ENCODE measurements around the gene MTCH1.

MTCH1 gene

GRCh38 chr6:36989264-36989663 lies 3.3 kb upstream of the MTCH1 start:
- DNase-seq, result no peak

GRCh38 chr6:36986704-36987047 lies 680 bp upstream of the MTCH1 start:
- no peak for DNase-seq

GRCh38 chr6:36985417-36985807 lies 584 bp downstream of the MTCH1 start:
- DNase-seq, result peak; percentile 37

- peak; percentile 76 for DNase-seq
These were observed 1.2 kb downstream of the MTCH1 start for GRCh38 chr6:36984581-36985416.

GRCh38 chr6:36983538-36983937 lies 2.5 kb downstream of the MTCH1 start:
- no peak for DNase-seq

GRCh38 chr6:36980876-36981619 lies 4.9 kb downstream of the MTCH1 start:
- DNase-seq, result peak; percentile 8

- DNase-seq, result peak; percentile 10
These were observed 5.9 kb downstream of the MTCH1 start for GRCh38 chr6:36980129-36980528.

GRCh38 chr6:36979347-36979742 lies 6.7 kb downstream of the MTCH1 start:
- peak; percentile 61 for DNase-seq

- peak; percentile 17 for DNase-seq
These were observed 7.3 kb downstream of the MTCH1 start for GRCh38 chr6:36978421-36979346.

- peak; percentile 17 for DNase-seq
These were observed 8.5 kb downstream of the MTCH1 start for GRCh38 chr6:36977470-36977941.

GRCh38 chr6:36976931-36977330 lies 9.1 kb downstream of the MTCH1 start:
- DNase-seq, result peak; percentile 17

GRCh38 chr6:36976509-36976908 lies 9.5 kb downstream of the MTCH1 start:
- DNase-seq, result no peak

GRCh38 chr6:36976007-36976264 lies 10.1 kb downstream of the MTCH1 start:
- DNase-seq, result no peak

- peak; percentile 15 for DNase-seq
These were observed 10.6 kb downstream of the MTCH1 start for GRCh38 chr6:36975231-36976006.

- peak; percentile 8 for DNase-seq
These were observed 12.3 kb downstream of the MTCH1 start for GRCh38 chr6:36973647-36974046.

GRCh38 chr6:36973190-36973589 lies 12.8 kb downstream of the MTCH1 start:
- DNase-seq, result no peak

- no peak for DNase-seq
These were observed 13.9 kb downstream of the MTCH1 start for GRCh38 chr6:36971921-36972673.

- no peak for DNase-seq
These were observed 14.8 kb downstream of the MTCH1 start for GRCh38 chr6:36970892-36971842.

GRCh38 chr6:36969988-36970891 lies 15.8 kb downstream of the MTCH1 start:
- DNase-seq, result no peak

Data from left hindlimb (tissue), 1 donor.